ENCODE results near the gene NR1I3. TPM values are rescaled to one million over a fixed set of nuclear protein-coding genes. Genes with fewer than 3 reads are reported as not detected.
A peak's percentile ranks its signal among the peaks of the same experiment; 100 is the strongest.

The NR1I3 gene
- total RNA-seq, 4 donors from 2014 or later: not detected

DNA sequence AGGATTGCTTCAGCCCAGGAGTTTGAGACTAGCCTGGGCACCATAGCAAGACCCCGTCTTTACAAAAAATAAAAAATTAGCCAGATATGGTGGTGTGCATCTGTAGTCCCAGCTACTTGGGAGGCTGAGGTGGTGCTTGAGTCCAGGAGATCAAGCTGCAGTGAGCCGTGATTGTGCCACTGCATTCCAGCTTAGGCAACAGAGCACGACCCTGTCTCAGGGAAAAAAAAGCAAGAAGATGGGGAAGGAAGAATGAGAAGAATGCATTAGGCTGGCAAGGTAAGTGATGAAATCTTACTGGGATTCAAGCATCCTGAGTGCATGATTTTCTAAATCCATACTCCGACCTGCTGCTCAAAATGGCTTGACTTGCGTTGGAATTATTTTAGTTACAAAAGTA lies 27.3 kb upstream of the NR1I3 start:
- no peaks in the 10 kb centered on the region for H3K36me3 ChIP-seq
- H3K4me3 ChIP-seq (replicated peaks in 1 of 3): no peak overlapping the region
- intact Hi-C loops (cut with DNase I): no loop called here
- H3K9me3 ChIP-seq: no peaks in the 10 kb centered on the region
- peaks cover 0 to 7% of the 10 kb centered on the region in 2 donors for H3K4me1 ChIP-seq
- H3K27ac ChIP-seq: no peak overlapping the region
- TF ChIP-seq POLR2A (IDR thresholded peaks at IDR 0.05): no peak
- TF ChIP-seq, protein P1, sequence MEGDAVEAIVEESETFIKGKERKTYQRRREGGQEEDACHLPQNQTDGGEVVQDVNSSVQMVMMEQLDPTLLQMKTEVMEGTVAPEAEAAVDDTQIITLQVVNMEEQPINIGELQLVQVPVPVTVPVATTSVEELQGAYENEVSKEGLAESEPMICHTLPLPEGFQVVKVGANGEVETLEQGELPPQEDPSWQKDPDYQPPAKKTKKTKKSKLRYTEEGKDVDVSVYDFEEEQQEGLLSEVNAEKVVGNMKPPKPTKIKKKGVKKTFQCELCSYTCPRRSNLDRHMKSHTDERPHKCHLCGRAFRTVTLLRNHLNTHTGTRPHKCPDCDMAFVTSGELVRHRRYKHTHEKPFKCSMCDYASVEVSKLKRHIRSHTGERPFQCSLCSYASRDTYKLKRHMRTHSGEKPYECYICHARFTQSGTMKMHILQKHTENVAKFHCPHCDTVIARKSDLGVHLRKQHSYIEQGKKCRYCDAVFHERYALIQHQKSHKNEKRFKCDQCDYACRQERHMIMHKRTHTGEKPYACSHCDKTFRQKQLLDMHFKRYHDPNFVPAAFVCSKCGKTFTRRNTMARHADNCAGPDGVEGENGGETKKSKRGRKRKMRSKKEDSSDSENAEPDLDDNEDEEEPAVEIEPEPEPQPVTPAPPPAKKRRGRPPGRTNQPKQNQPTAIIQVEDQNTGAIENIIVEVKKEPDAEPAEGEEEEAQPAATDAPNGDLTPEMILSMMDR (IDR thresholded peaks at IDR 0.05): no peak
- whole genome bisulfite sequencing, 2 donors: 69 to 72% methylated on average over 5 of the region's 5 CpGs
- no peaks in the 10 kb centered on the region for H3K27me3 ChIP-seq
- no peak for DNase-seq

DNA sequence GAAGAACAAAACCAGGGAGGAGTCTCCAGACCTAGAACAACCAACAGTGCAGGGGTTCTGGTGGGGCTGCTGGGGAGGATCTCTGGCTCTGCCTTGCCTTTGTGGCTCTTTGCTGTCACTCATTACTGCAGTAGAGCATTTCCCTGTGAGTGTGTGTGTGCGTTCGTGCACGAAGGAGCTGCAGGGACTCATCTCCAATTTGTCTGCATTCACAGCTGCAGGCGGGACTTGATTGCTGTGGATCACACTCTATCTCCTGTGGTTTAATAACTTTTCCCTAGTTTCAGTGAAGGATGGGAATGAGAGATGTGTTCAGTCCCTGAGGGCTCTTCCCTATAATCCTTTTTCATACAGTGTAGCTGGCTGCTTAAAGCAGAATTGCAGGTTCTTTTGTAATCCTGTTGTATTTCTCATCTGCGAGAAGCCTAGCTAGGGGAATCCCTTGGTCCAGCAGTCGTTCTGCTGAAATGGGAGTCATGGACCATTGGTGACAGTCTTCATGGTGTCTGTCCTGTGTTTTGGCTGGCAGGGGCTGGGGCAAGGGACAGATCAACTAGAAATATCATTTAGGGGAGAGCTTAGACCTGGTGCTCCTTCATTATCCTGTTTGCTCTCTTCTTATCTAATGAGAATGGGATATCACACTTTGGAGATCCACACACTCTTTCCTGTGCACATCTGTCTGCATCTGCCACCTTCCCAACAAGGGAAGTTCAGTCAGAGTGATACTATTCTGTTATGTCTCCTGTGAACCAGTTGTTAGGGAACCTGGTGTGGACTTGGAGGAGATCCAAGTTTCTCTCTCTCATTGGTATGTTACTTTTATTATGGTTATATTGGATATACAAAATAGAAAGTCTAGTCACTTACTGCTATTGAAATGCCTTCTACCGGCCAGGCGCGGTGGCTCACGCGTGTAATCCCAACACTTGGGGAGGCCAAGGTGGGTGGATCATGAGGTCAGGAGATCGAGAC lies 23.5 kb upstream of the NR1I3 start:
- no peak for TF ChIP-seq POLR2A (IDR thresholded peaks at IDR 0.05)
- TF ChIP-seq, protein P1 (IDR thresholded peaks at IDR 0.05): no peak
- 64 to 65% methylated on average over 12 of the region's 12 CpGs for WGBS, 2 donors
- intact Hi-C loops (cut with DNase I): no loop called here
- peak in 1 of 2 donors; percentile 4 for DNase-seq
- Histone ChIP-seq H3K27me3 (no peaks in the 10 kb centered on the region), H3K4me1 (peaks cover 6 to 18% of the 10 kb centered on the region in 2 donors), H3K36me3 (no peaks in the 10 kb centered on the region), H3K27ac (no peak overlapping the region), H3K9me3 (no peaks in the 10 kb centered on the region), H3K4me3 (replicated peaks in 1 of 3) (no peak overlapping the region)

DNA sequence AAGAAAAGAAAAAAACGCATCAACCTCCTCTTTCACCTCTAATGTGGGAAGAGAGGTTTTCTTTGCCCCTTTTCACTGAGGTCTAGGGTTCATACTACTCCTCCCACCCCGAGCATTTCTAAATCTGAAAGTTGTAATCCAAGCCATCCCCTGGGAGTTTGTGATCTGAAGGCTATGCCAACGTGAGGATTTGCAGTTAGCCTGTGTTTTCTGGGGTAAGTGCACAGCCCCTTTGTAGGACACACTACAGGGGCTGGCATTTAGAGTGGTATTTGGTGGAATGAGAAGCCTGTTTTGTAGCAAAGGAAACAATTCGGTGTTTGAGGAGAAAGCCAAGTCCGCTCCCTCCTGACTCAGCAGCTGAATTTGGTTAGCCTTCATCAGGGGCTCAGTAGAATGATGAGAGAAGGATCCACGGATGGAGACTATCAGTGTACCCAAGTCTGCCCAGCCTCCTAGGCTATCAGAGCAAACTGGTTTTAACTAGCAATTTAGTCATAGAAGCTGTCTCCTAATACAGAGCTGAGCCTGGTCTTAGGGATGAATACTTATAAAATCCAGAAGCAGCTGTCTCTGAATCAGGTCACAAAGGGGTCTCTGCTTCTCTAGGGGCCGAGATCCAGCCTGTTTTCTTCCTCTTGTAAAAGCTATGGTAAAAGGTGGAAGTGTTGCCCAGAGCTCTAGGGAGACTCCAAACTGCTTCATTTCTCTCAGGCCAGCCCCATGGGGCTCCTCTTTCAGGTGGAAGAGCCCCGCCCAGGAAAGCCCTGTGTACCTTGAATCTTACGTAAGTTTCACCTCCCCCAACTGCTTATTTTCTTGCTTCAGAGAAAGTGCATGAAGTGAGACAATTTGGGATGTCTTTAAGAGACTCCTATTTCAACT lies 22.6 kb upstream of the NR1I3 start:
- TF ChIP-seq, protein P1 (IDR thresholded peaks at IDR 0.05): no peak
- no peak for TF ChIP-seq POLR2A (IDR thresholded peaks at IDR 0.05)
- no peaks in the 10 kb centered on the region for H3K9me3 ChIP-seq
- peaks cover 6 to 18% of the 10 kb centered on the region in 2 donors for H3K4me1 ChIP-seq
- H3K27me3 ChIP-seq: no peaks in the 10 kb centered on the region
- WGBS, 2 donors: 32 to 44% methylated on average over 9 of the region's 9 CpGs
- no peak overlapping the region for H3K4me3 ChIP-seq (replicated peaks in 1 of 3)
- peak in 1 of 2 donors; percentile 3 for DNase-seq
- intact Hi-C loops (cut with DNase I): no loop called here
- H3K27ac ChIP-seq: no peak overlapping the region
- H3K36me3 ChIP-seq: no peaks in the 10 kb centered on the region

DNA sequence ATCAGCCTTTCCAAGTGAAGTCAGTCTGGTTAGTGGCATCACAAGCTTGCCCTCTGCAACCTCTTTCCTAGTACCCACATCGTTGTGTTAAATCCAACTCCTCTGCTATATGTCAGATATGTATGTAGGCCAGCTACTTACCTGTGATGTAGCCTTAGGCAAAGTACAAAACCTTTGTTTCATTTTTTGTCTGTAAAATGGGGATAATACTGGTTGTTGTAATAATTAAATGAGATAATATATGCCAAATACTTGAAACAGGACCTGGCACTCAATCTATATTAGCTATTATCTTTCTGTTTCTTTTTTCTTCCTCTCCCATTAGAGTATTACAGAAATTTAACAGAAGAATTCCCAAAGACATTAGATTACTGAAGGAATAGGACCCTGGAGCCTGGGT lies 21.8 kb upstream of the NR1I3 start:
- H3K4me1 ChIP-seq: peaks cover 6 to 18% of the 10 kb centered on the region in 2 donors
- no peaks in the 10 kb centered on the region for H3K9me3 ChIP-seq
- intact Hi-C loops (cut with DNase I): no loop called here
- TF ChIP-seq, protein P1 (IDR thresholded peaks at IDR 0.05): no peak
- no peak for TF ChIP-seq POLR2A (IDR thresholded peaks at IDR 0.05)
- no peak for DNase-seq
- no peak overlapping the region for H3K4me3 ChIP-seq (replicated peaks in 1 of 3)
- no peak overlapping the region for H3K27ac ChIP-seq
- no peaks in the 10 kb centered on the region for H3K36me3 ChIP-seq
- WGBS, 2 donors: 66 to 81% methylated on average over 1 of the region's 1 CpG
- H3K27me3 ChIP-seq: no peaks in the 10 kb centered on the region
